ENCODE data around the gene EAF1. TPM values are rescaled to one million over a fixed set of nuclear protein-coding genes. Genes with fewer than 3 reads are reported as not detected.

The EAF1 gene
- total and polyA plus RNA-seq, 2 of the 8 experiments (the other 6 are each of a cell fraction or from before 2014, with no cell fraction given) = 13.9 to 26.8 TPM

DNA sequence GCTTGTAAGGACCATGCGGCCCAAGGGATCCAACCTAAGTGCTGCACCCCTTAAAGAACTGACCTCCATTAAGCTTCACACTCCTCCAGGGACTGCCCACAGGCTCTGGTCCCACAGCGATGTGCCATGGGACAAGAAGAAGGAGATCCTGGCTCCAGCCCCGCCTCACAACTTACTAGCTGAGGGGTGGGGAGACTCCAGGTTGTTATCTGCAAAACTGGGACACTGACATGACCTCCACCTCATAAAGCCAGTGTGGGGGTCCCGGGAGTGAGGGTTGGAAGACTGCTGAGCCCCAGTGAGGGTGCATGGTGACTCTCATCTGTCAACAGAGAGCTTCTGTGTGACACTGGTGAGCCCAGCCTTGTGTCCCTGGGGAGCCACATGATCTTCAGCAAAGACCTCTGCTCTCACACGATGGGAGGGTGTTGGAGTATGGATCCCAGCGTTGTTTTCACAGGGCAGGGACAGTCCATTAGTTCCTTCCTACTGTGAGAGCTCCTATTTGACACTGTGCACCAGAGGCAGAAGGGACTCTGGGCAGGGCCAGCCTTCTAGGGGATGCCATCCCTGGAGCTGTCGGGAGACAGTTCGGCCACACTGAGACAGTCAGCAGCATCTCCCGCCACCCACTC is 26.7 kb downstream of the EAF1 start:
- Histone ChIP-seq H3K4me1 (replicated peaks in 1 of 4; ENCODE audit: control insufficient read depth in 3 of 4, insufficient read depth in 4 of 4, low read length in 3 of 4) (no peaks in the 10 kb centered on the region), H2BK15ac (ENCODE audit: low read length) (no peak overlapping the region), H3K9me3 (ENCODE audit: insufficient read depth in 2 of 2, low read depth in 1 of 2, low read length in 1 of 2) (no peaks in the 10 kb centered on the region), H3K9ac (replicated peaks in 1 of 4; ENCODE audit: extremely low read depth in 1 of 4, low read depth in 3 of 4, low read length in 3 of 4) (no peak overlapping the region), H2BK20ac (ENCODE audit: low read length) (no peak overlapping the region), H2BK12ac (ENCODE audit: low read depth, low read length) (no peak overlapping the region), H3K27me3 (replicated peaks in 1 of 4; ENCODE audit: control insufficient read depth in 3 of 4, extremely low read depth in 1 of 4, insufficient read depth in 3 of 4, low read length in 3 of 4) (no peaks in the 10 kb centered on the region), H2AK5ac (ENCODE audit: low read depth, low read length) (no peak overlapping the region), H2AFZ (ENCODE audit: low read length) (no peak overlapping the region), H3K23me2 (ENCODE audit: low read depth, low read length) (no peaks in the 10 kb centered on the region), H3K27ac (ENCODE audit: low read depth, low read length) (no peak overlapping the region), H3K4me2 (ENCODE audit: insufficient read depth in 1 of 2, low read depth in 2 of 2, low read length in 2 of 2) (no peak overlapping the region), H3K4me3 (ENCODE audit: extremely low read depth in 1 of 4, insufficient read depth in 2 of 4, low read depth in 3 of 4, low read length in 4 of 4) (no peak overlapping the region), H3K36me3 (ENCODE audit: control insufficient read depth in 2 of 4, insufficient read depth in 4 of 4, low read length in 3 of 4) (no peaks in the 10 kb centered on the region), H3K56ac (replicated peaks; ENCODE audit: insufficient read length, low read depth, low read length) (no peak overlapping the region), H3K4ac (replicated peaks; ENCODE audit: insufficient read length, low read depth, low read length) (no peak overlapping the region), H3K79me1 (ENCODE audit: low read depth, low read length) (no peaks in the 10 kb centered on the region), H3K23ac (ENCODE audit: insufficient read length) (no peak overlapping the region), H3K18ac (ENCODE audit: extremely low read depth, low read length) (no peak overlapping the region), H3K14ac (ENCODE audit: insufficient read length) (no peak overlapping the region), H4K20me1 (replicated peaks in 1 of 2; ENCODE audit: control insufficient read depth in 1 of 2, insufficient read depth in 2 of 2, low read length in 2 of 2) (no peaks in the 10 kb centered on the region), H3K79me2 (ENCODE audit: control insufficient read depth in 1 of 2, insufficient read depth in 2 of 2, low read length in 2 of 2) (no peaks in the 10 kb centered on the region), H4K8ac (ENCODE audit: extremely low read depth, insufficient read depth, low read length) (no peak overlapping the region), H4K91ac (replicated peaks; ENCODE audit: insufficient read length, low read length) (no peak overlapping the region), H2BK120ac (replicated peaks; ENCODE audit: low read depth, low read length) (no peak overlapping the region), H4K5ac (ENCODE audit: insufficient read length, low read depth, low read length) (no peak overlapping the region), H2BK5ac (ENCODE audit: low read depth, low read length) (no peak overlapping the region)
- 77% methylated on average over 9 of the region's 9 CpGs; no CpG with 5 or more reads in 1 of the 2 experiments for WGBS, 2 experiments (ENCODE audit: extremely low coverage in 1 of 2, insufficient coverage in 1 of 2, insufficient read length in 1 of 2, insufficient replicate concordance in 2 of 2, low coverage in 1 of 2, low lambda C conversion rate in 2 of 2, missing lambda C conversion rate in 1 of 2)
- no peak for DNase-seq (ENCODE audit: low read depth in 1 of 2, low spot score in 2 of 2)
- FAIRE-seq = no peak
- TF ChIP-seq KDM5A (IDR thresholded peaks at IDR 0.05; ENCODE audit: low read length) = no peak
- ChIA-PET CTCF (ENCODE audit: partially characterized antibody) (interaction anchor here (0.8 to 1.6 kb wide), 6 partner anchors 11 to 103 kb away, joined by 3 to 6 read pairs (median 4); no protein-coding TSS in a partner anchor), POLR2A (ENCODE audit: partially characterized antibody) (interaction anchor here (1.0 kb wide), 1 partner anchor 20 kb away, joined by 3 read pairs; no protein-coding TSS in a partner anchor)

Data from H1 (cell line).